ENCODE results near the gene LRRC74B. TPM values are rescaled to one million over a fixed set of nuclear protein-coding genes. Genes with fewer than 3 reads are reported as not detected.
"Not testable (repeated sequence)": the region's sequence is repeated elsewhere in the genome, so short reads cannot be mapped to it uniquely, and the experiment has no call there.

The LRRC74B gene
- total and polyA plus RNA-seq, 5 donors: not detected

GRCh38 chr22:21038405-21038804 is 7.3 kb upstream of the LRRC74B start:
- peak; percentile 57 to 88 (median 82) for DNase-seq
- peaks cover 10% of the 10 kb centered on the region for H3K4me1 ChIP-seq (ENCODE audit: control insufficient read depth, insufficient read depth, low read length)
- WGBS: 32% methylated on average over 2 of the region's 2 CpGs
- intact Hi-C loops (cut with DNase I): no loop called here
- H3K9me3 ChIP-seq (ENCODE audit: control insufficient read depth, low read length): no peaks in the 10 kb centered on the region
- no peak overlapping the region for H3K27ac ChIP-seq (ENCODE audit: low read length)
- no peaks in the 10 kb centered on the region for H3K27me3 ChIP-seq (ENCODE audit: control insufficient read depth, insufficient read depth)
- no peak overlapping the region for H3K4me3 ChIP-seq (ENCODE audit: low read length)
- ATAC-seq: peak; percentile 68 to 84

- WGBS: 89% methylated on average over 5 of the region's 5 CpGs
Observed at GRCh38 chr22:21039158-21039557, 6.6 kb upstream of the LRRC74B start.

GRCh38 chr22:21041937-21042336 is 3.8 kb upstream of the LRRC74B start:
- intact Hi-C loops (cut with DNase I): no loop called here
- H3K27ac ChIP-seq (ENCODE audit: low read length): no peak overlapping the region
- no peak for ATAC-seq
- WGBS: 78% methylated on average over 4 of the region's 4 CpGs
- peaks cover 10% of the 10 kb centered on the region for H3K4me1 ChIP-seq (ENCODE audit: control insufficient read depth, insufficient read depth, low read length)
- H3K4me3 ChIP-seq (ENCODE audit: low read length): no peak overlapping the region
- no peaks in the 10 kb centered on the region for H3K27me3 ChIP-seq (ENCODE audit: control insufficient read depth, insufficient read depth)
- no peak for DNase-seq
- no peaks in the 10 kb centered on the region for H3K9me3 ChIP-seq (ENCODE audit: control insufficient read depth, low read length)

More at GRCh38 chr22:21039158-21039557, 6.6 kb upstream of the LRRC74B start:
- H3K9me3 ChIP-seq (ENCODE audit: control insufficient read depth, low read length); H3K4me3 ChIP-seq (ENCODE audit: low read length); H3K27ac ChIP-seq (ENCODE audit: low read length); H3K27me3 ChIP-seq (ENCODE audit: control insufficient read depth, insufficient read depth); H3K4me1 ChIP-seq (ENCODE audit: control insufficient read depth, insufficient read depth, low read length); ATAC-seq; DNase-seq; intact Hi-C loops (cut with DNase I): not testable (repeated sequence)

GRCh38 chr22:21042978-21043859 is 2.5 kb upstream of the LRRC74B start:
- no peaks in the 10 kb centered on the region for H3K27me3 ChIP-seq (ENCODE audit: control insufficient read depth, insufficient read depth)
- WGBS: 88% methylated on average over 6 of the region's 6 CpGs
- peaks cover 7% of the 10 kb centered on the region for H3K4me1 ChIP-seq (ENCODE audit: control insufficient read depth, insufficient read depth, low read length)
- ATAC-seq (no peak), DNase-seq (no peak)
- H3K9me3 ChIP-seq (ENCODE audit: control insufficient read depth, low read length): no peaks in the 10 kb centered on the region
- no peak overlapping the region for H3K27ac ChIP-seq (ENCODE audit: low read length)
- intact Hi-C loops (cut with DNase I): no loop called here
- H3K4me3 ChIP-seq (ENCODE audit: low read length): no peak overlapping the region

GRCh38 chr22:21043860-21044535 is 1.7 kb upstream of the LRRC74B start:
- DNase-seq: no peak
- no peak overlapping the region for H3K27ac ChIP-seq (ENCODE audit: low read length)
- intact Hi-C loops (cut with DNase I): no loop called here
- no peaks in the 10 kb centered on the region for H3K27me3 ChIP-seq (ENCODE audit: control insufficient read depth, insufficient read depth)
- WGBS: 88% methylated on average over 15 of the region's 15 CpGs
- no peak overlapping the region for H3K4me3 ChIP-seq (ENCODE audit: low read length)
- no peak for ATAC-seq
- H3K4me1 ChIP-seq (ENCODE audit: control insufficient read depth, insufficient read depth, low read length): peaks cover 3% of the 10 kb centered on the region
- H3K9me3 ChIP-seq (ENCODE audit: control insufficient read depth, low read length): no peaks in the 10 kb centered on the region

- peak overlapping the region; percentile 49 for H3K4me3 ChIP-seq (ENCODE audit: low read length)
- ATAC-seq: peak; percentile 35 to 57
- DNase-seq: peak; percentile 66 to 77 (median 71)
- no peaks in the 10 kb centered on the region for H3K9me3 ChIP-seq (ENCODE audit: control insufficient read depth, low read length)
- 10% methylated on average over 15 of the region's 15 CpGs for WGBS
- intact Hi-C loops (cut with DNase I): no loop called here
- H3K27ac ChIP-seq (ENCODE audit: low read length): no peak overlapping the region
- H3K27me3 ChIP-seq (ENCODE audit: control insufficient read depth, insufficient read depth): no peaks in the 10 kb centered on the region
- no peaks in the 10 kb centered on the region for H3K4me1 ChIP-seq (ENCODE audit: control insufficient read depth, insufficient read depth, low read length)
Observed at GRCh38 chr22:21044931-21045584, 688 bp upstream of the LRRC74B start.

- H3K27me3 ChIP-seq (ENCODE audit: control insufficient read depth, insufficient read depth): no peaks in the 10 kb centered on the region
- WGBS: 92% methylated on average over 14 of the region's 14 CpGs
- H3K4me1 ChIP-seq (ENCODE audit: control insufficient read depth, insufficient read depth, low read length): no peaks in the 10 kb centered on the region
- intact Hi-C loops (cut with DNase I): no loop called here
- DNase-seq (peak in 1 of 3 donors; percentile 45), ATAC-seq (no peak)
- H3K27ac ChIP-seq (ENCODE audit: low read length): no peak overlapping the region
- no peak overlapping the region for H3K4me3 ChIP-seq (ENCODE audit: low read length)
- H3K9me3 ChIP-seq (ENCODE audit: control insufficient read depth, low read length): no peaks in the 10 kb centered on the region
Observed at GRCh38 chr22:21047035-21047661, 1.4 kb downstream of the LRRC74B start.

- Histone ChIP-seq H3K9me3 (ENCODE audit: control insufficient read depth, low read length) (no peaks in the 10 kb centered on the region), H3K4me3 (ENCODE audit: low read length) (no peak overlapping the region), H3K27me3 (ENCODE audit: control insufficient read depth, insufficient read depth) (no peaks in the 10 kb centered on the region), H3K27ac (ENCODE audit: low read length) (no peak overlapping the region), H3K4me1 (ENCODE audit: control insufficient read depth, insufficient read depth, low read length) (no peaks in the 10 kb centered on the region)
- DNase-seq (no peak), ATAC-seq (no peak)
- intact Hi-C loops (cut with DNase I): no loop called here
- 83% methylated on average over 7 of the region's 7 CpGs for WGBS
Observed at GRCh38 chr22:21047730-21048129, 2.0 kb downstream of the LRRC74B start.

GRCh38 chr22:21048448-21048847 is 2.7 kb downstream of the LRRC74B start:
- H3K4me1 ChIP-seq (ENCODE audit: control insufficient read depth, insufficient read depth, low read length); intact Hi-C loops (cut with DNase I); ATAC-seq; DNase-seq; H3K27me3 ChIP-seq (ENCODE audit: control insufficient read depth, insufficient read depth); H3K4me3 ChIP-seq (ENCODE audit: low read length); H3K27ac ChIP-seq (ENCODE audit: low read length); H3K9me3 ChIP-seq (ENCODE audit: control insufficient read depth, low read length): not testable (repeated sequence)
- 72% methylated on average over 5 of the region's 5 CpGs for WGBS

GRCh38 chr22:21048965-21049364 is 3.2 kb downstream of the LRRC74B start:
- 92% methylated on average over 7 of the region's 12 CpGs for WGBS
- H3K9me3 ChIP-seq (ENCODE audit: control insufficient read depth, low read length); intact Hi-C loops (cut with DNase I); H3K27ac ChIP-seq (ENCODE audit: low read length); H3K4me1 ChIP-seq (ENCODE audit: control insufficient read depth, insufficient read depth, low read length); H3K27me3 ChIP-seq (ENCODE audit: control insufficient read depth, insufficient read depth); ATAC-seq; H3K4me3 ChIP-seq (ENCODE audit: low read length); DNase-seq: not testable (repeated sequence)

All from right cardiac atrium (tissue), 5 donors.